Mononuclear cell (primary cell): ENCODE measurements around the gene TMEM131. TPM values are rescaled to one million over a fixed set of nuclear protein-coding genes. Genes with fewer than 3 reads are reported as not detected.
"Not testable (repeated sequence)": the region's sequence is repeated elsewhere in the genome, so short reads cannot be mapped to it uniquely, and the experiment has no call there.

Experiments
- H3K27me3 ChIP-seq: 2 replicates; pipeline ENCODE4 v1.6.0; 2011; ENCODE audit warnings: low read length, control low read depth; ENCODE audit not compliant: insufficient read depth
- H3K4me1 ChIP-seq: 2 replicates; pipeline ENCODE4 v1.5.1; 2011; ENCODE audit warnings: mild to moderate bottlenecking, low read length, control low read depth; ENCODE audit not compliant: insufficient read depth
- H3K4me3 ChIP-seq: 2 replicates; pipeline ENCODE4 v1.5.1; 2011; ENCODE audit warnings: mild to moderate bottlenecking, low read length, moderate library complexity
- H3K9me3 ChIP-seq: 2 replicates; pipeline ENCODE4 v1.5.1; 2011; ENCODE audit warnings: low read depth, mild to moderate bottlenecking, control low read depth, low read length
- total RNA-seq: library from RNA; depleted of rRNA; stranded (reverse); fragments of >200 nt; gene quantifications from one replicate; pipeline ENCODE4 v1.2.3, GENCODE V29; 2012

Gene TMEM131
- total RNA-seq, 1 donor: 26.6 TPM

DNA sequence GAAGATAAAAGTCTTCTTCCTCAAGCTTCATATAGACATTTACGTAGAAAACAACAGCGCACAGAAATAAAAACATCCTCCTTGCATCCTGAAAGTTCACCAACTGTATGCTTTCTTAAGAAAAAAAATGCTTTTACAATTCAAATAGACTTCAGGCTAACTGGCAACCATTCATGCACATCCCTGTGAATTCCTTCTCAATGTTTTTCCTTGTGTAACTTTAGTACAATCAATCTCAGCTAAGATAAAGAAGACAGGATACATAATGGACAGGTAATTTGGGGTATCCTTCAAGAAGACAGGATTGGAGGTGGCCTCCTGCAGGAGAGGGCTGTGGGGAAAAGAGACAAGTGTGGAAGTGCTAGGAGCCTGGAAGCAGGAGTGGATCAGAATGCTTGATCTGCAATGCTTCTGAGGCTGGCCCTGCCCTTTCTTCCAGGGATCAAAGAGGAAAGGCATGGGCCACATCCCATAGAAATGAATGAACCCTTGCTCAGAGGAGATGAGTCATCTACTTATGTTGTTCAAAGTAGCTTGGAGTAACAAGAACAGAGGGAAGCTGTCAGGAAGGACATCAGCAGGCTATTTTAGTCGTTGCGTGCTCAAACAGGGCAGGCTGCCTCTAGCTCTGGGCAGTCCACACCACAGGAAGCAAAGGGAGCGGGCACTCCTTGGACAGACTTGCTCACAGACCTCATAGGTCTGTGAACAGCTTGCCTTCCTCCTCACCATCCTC lies 126.6 kb downstream of the TMEM131 start:
- Histone ChIP-seq H3K4me3 (no peak overlapping the region), H3K4me1 (peaks cover 35% of the 10 kb centered on the region), H3K9me3 (no peaks in the 10 kb centered on the region), H3K27me3 (no peaks in the 10 kb centered on the region)

DNA sequence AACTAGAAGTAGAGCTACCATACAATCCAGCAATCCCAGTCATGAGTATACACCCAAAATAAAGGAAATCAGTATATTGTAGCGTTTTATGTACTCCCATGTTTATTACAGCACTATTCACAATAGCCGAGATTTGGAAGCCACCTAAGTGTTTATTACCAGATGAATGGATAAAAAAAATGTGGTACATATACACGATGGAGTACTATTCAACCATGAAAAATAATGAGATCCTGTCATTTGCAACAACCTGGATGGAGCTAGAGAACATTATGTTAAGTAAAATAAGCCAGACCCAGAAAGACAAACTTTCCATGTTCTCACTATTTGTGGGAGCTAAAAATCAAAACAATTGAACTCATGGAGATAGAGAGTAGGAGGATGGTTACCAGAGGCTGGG lies 131.9 kb downstream of the TMEM131 start:
- no peak overlapping the region for H3K4me3 ChIP-seq
- no peaks in the 10 kb centered on the region for H3K27me3 ChIP-seq
- no peaks in the 10 kb centered on the region for H3K9me3 ChIP-seq
- peaks cover 5% of the 10 kb centered on the region for H3K4me1 ChIP-seq

DNA sequence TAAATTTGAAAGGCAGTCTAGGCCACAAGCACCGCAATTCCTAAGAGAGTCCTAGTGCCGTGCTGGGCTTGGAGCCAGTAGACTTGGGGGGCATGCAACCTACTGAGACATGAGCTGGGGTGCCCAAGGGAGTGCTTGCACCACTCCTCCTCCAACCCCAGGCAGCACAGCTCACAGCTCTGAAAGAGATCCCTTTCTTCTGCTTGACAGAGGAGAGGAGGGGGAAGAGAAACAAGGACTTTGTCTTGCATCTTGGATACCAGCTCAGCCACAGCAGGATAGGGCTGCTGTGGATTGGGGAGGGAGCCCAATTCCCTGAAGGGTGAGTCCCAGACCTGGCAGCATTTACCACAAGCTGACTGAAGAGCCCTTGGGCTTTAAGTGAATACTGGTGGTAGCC lies 134.6 kb downstream of the TMEM131 start:
- H3K9me3 ChIP-seq: no peaks in the 10 kb centered on the region
- H3K4me3 ChIP-seq: no peak overlapping the region
- no peaks in the 10 kb centered on the region for H3K27me3 ChIP-seq
- H3K4me1 ChIP-seq: no peaks in the 10 kb centered on the region

DNA sequence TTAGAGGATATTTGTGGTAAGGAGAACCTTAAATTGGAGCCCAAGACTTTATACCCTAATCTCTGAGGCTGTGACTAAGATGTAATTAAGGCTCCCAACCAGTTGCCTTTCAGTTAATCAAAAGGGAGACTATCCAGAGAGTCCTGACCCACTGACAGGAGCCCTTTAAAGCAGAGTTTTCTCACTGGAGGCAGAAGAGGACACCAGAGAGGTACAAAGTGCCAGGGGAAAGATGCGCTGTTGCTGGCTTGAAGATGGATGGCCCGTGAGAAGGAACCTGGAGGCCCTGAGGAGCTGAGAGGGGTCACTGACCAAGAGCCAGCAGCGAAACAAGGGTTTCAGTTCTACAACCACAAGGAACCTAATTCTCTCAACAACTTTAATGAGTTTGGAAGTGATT lies 137.3 kb downstream of the TMEM131 start:
- Histone ChIP-seq H3K27me3 (no peaks in the 10 kb centered on the region), H3K9me3 (no peaks in the 10 kb centered on the region), H3K4me3 (no peak overlapping the region), H3K4me1 (no peaks in the 10 kb centered on the region)

DNA sequence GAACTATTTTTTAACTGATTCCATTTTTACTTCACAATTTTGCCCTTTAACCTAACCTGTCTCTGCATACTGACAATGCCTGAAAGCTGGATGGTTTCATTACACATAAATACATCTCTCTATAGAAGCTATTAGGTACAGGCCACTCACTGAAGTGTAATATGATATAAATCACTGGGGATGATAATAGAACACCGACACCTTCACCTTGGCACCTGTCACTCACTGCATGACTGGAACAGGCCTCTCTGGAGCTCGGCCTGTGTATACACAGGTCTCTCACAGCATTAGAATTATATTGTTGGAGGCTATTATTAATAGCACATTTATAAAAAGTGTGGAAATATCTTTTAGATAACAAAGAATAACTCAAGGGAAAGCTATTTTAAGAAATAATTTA lies 138.2 kb downstream of the TMEM131 start:
- H3K4me3 ChIP-seq: no peak overlapping the region
- H3K9me3 ChIP-seq: no peaks in the 10 kb centered on the region
- H3K4me1 ChIP-seq: no peaks in the 10 kb centered on the region
- no peaks in the 10 kb centered on the region for H3K27me3 ChIP-seq

DNA sequence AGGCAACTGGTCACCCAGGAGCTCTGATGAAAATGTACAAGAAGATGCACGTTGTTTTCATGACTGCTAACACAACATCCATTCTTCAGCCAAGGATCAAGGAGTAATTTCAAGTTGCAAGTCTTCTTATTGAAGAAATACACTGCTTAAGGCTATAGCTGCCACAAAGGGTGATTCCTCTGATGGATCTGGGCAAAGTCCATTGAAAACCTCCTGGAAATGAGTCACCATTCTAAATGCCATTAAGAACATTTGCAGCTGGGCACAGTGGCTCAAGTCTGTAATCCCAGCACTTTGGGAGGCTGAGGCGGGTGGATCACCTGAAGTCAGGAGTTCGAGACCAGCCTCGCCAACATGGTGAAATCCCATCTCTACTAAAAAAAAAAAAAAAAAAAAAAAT lies 142.7 kb downstream of the TMEM131 start:
- not testable (repeated sequence) for H3K4me3 ChIP-seq, H3K4me1 ChIP-seq, H3K9me3 ChIP-seq, H3K27me3 ChIP-seq

DNA sequence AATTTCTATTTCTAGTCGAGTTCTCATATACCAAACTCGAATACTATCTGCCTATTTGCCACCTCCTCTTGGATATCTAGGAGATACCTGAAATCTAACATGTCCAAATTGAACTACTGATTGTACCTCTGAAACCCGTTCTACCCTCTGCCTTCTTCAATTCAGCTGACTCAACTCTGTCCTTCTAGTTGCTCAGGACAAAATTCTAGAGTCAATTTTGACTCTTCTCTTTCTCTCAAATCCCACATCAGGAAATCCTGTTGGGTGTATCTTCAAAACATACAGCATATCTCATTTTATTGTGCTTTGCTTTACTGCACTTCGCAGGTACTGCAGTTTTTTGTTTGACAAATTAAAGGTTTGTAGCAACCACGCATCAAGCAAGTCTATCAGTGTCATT lies 144.6 kb downstream of the TMEM131 start:
- Histone ChIP-seq H3K27me3 (no peaks in the 10 kb centered on the region), H3K4me3 (no peak overlapping the region), H3K9me3 (no peaks in the 10 kb centered on the region), H3K4me1 (no peaks in the 10 kb centered on the region)

DNA sequence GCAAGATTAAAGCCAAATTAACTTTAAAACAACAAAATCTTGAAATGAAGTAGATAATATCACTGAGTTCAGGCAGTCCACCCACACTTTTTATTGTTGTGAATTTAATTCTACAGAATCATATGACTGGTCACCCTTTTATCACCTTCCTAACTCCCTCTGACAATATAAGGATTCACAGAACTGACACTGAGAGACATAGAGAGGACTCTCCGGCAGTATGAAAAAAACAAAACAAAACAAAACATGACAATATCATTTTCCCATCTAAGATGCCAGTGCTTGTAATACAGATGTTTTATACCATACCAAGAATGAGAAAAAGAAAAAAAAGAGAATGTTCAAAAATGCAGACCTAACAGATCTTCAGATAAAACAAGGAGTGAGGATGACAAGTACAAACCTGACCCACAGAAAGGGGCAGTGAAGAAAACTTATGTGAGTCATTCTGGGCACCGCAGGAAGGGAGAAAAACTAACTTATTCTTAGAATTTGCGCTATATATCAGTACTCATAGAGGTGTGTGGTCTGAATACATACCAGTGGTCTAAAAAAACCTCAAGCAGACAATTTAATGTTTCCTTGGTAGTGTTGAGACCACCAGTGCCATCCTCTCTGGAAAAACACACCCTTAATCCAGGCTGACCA lies 145.7 kb downstream of the TMEM131 start:
- H3K4me3 ChIP-seq: no peak overlapping the region
- H3K9me3 ChIP-seq: no peaks in the 10 kb centered on the region
- H3K4me1 ChIP-seq: peaks cover 4% of the 10 kb centered on the region
- no peaks in the 10 kb centered on the region for H3K27me3 ChIP-seq

DNA sequence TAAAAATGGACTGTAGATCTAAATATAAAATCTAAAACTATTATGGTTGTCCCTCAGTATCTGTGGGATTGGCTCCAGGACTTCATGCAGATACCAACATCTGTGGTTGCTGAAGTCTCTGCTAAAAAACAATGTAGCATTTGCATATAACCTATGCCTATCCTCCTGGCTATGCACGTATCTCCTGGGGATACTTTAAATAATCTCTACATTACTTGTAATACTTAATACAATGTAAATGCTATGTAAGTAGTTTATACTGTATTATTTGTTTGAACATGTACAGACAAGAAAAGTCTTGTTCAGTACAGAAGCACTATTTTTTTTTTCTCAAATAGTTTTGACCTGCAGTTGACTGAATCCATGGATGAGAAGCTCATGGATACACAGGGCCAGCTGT lies 147.4 kb downstream of the TMEM131 start:
- no peaks in the 10 kb centered on the region for H3K9me3 ChIP-seq
- H3K4me1 ChIP-seq: peaks cover 4% of the 10 kb centered on the region
- no peaks in the 10 kb centered on the region for H3K27me3 ChIP-seq
- no peak overlapping the region for H3K4me3 ChIP-seq

DNA sequence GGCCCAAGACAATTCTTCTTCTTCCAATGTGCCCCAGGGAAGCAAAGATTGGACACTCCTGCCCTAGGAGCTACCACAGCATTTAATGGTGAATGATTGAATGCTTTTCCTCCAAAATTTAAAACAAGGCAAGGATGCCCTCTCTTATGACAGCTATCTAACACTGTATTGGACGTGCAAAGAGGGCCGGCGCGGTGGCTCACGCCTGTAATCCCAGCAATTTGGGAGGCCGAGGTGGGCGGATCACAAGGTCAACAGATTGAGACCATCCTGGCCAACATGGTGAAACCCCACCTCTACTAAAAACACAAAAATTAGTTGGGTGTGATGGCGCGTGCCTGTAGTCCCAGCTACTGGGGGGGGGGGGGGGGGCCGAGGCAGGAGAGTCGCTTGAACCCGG lies 149.0 kb downstream of the TMEM131 start:
- not testable (repeated sequence) for H3K27me3 ChIP-seq, H3K4me1 ChIP-seq, H3K4me3 ChIP-seq, H3K9me3 ChIP-seq

DNA sequence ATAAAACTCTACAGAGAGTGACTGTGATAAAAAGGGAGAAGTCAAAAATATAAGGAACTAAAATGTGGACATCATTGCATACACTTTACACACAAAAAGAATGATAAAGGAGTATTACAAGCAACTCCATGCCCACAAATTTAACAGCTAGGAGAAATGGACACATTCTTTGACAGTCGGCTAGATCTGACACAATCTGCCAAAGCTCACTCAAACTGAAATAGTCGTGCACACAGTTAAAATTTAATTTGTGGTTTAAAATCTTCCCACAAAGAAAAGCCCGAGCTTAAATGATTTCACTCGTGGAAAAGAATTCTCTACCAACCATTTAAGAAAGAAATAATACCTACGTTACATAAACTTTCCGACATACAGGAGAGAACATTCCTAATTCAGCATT lies 149.9 kb downstream of the TMEM131 start:
- Histone ChIP-seq H3K27me3 (no peaks in the 10 kb centered on the region), H3K4me1 (peaks cover 4% of the 10 kb centered on the region), H3K9me3 (no peaks in the 10 kb centered on the region), H3K4me3 (no peak overlapping the region)

DNA sequence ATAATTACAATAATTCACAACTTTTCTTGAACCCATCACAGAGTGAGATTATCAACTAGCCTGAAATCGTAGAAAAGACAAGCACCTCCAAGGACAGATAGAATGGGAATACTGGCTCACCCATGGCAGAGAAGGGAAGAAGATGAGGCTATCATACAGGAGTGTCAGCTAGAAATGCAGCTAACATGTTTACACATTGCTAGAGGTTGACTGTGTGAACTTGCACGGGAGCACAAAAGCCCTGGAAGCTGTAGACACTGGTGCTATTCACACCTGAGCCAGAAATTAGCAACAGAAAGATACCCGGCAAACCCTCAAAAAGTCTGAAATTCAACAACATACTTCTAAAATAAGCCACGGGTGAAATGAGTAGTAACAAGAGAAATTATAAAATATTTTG lies 150.6 kb downstream of the TMEM131 start:
- H3K27me3 ChIP-seq: no peaks in the 10 kb centered on the region
- no peaks in the 10 kb centered on the region for H3K9me3 ChIP-seq
- peaks cover 4% of the 10 kb centered on the region for H3K4me1 ChIP-seq
- no peak overlapping the region for H3K4me3 ChIP-seq

DNA sequence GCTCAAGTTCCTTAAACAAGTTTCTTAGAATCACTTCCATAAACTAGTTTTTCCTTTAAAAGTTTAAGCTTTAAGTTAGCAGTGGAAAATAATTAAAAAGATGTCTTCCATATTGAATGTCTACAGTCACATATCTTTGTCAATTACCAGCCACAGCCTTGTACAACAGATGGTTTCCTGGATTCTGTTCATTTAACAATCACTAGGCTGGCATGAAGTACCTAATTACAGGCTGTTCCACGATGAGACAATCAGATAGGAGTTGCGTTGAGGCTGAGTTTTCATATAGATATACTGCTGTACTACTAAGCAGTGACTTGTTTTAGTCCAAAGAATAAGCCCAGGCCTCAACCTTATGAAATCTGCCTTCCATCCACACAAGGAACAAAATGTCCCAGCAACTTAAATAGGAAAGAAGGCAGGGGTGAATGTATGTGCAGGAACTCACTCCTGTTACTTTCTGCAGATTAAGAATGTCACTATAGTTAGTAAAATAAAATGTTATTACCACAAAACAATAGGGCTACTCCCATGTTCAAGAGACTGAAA lies 151.4 kb downstream of the TMEM131 start:
- Histone ChIP-seq H3K4me1 (peaks cover 4% of the 10 kb centered on the region), H3K27me3 (no peaks in the 10 kb centered on the region), H3K4me3 (no peak overlapping the region), H3K9me3 (no peaks in the 10 kb centered on the region)

DNA sequence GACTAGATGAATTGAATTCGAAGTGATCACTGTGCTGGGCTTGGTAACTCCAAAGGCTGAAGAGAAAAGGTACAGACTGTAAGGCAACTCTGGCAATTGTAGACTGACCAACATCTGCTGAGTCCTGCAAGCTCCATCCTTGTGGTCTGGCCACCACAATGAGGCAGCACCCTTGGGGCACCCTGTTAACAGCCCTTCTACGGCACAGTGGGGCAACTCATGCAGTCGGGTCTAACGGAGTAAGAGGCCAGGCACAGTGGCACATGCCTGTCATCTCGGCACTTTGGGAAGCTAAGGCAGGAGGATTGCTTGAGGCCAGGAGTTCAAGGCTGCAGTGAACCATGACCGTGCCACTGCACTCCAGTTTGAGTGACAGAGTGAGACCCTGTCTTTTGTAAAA lies 155.6 kb downstream of the TMEM131 start:
- Histone ChIP-seq H3K4me3 (no peak overlapping the region), H3K9me3 (no peaks in the 10 kb centered on the region), H3K27me3 (no peaks in the 10 kb centered on the region), H3K4me1 (peaks cover 2% of the 10 kb centered on the region)

DNA sequence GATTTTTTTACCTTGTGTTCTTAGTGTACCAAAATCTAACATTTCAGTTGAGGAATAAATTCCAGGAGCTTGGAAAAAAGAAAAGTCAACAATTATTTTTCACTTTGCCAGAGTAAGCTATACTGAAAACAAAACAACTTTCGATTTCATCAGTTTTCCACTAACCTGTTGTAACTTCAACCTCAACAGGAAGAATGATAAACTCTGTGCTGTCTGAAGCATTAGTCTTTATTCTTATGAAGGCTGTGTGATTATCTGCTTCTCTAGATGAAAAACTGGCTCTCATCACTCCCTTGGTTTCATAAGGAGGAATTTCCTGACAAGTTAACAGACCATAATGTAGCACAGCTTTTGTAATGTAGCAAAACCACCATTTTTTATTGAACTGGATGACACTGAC lies 161.1 kb downstream of the TMEM131 start:
- Histone ChIP-seq H3K27me3 (no peaks in the 10 kb centered on the region), H3K4me1 (no peaks in the 10 kb centered on the region), H3K9me3 (no peaks in the 10 kb centered on the region), H3K4me3 (no peak overlapping the region)

DNA sequence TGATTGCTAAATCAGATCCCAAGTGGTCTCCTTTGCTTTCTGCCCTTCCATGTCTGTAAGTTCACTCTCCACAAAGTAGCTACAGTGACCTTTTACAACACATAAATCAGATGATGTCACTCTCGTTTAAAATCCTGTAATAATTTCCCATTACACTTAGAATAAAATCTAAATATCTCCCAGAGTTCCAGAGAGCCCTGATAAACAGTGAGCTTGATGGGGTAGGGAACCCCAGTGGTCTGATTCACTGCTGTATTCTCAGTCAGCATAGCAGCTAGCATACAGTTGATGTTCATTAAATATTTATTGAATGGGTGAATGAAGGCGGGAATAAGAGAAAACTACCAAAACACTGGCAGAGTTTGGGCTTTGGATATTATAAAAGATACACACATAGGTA lies 164.6 kb downstream of the TMEM131 start:
- Histone ChIP-seq H3K4me3 (no peak overlapping the region), H3K4me1 (peaks cover 4% of the 10 kb centered on the region), H3K9me3 (no peaks in the 10 kb centered on the region), H3K27me3 (no peaks in the 10 kb centered on the region)
